GM21737 (cell line): ENCODE data around the gene JMJD8.

Experiments
- ATAC-seq: cut with Tn5 transposase; IDR thresholded peaks from one replicate; pipeline ENCODE4 v1.9.1; 2021; ENCODE audit warnings: mild to moderate bottlenecking, moderate library complexity; ENCODE audit not compliant: unreplicated experiment

JMJD8 gene

DNA sequence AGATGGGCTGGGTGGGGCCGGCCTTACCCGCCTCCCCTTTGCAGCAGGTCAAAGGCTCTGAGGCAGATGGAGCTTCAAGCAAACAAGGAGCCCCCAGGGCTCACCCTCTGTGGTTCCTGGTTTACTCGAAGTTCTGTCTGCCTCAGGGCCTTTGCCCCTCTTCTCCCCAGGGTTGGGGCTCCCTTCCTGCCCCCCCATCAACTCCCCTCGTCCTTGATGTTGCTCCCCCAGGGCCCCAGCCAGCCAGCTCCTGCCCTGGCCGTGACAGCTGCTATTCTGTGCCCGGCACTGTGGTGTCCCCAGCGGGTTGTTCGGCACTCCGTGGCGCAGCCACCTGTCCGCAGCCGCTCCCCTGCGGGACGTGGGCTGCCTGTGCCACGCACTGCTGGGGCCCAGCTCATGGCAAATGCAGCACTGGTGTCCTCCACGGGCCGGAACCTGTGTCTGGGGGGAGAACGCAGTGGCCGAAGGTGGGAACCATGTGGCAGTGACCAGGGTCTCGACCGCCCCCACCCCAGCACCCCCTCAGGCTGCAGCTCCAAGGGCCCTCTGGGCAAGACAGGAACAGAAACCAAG lies 26.5 kb upstream of the JMJD8 start:
- ATAC-seq, result no peak

DNA sequence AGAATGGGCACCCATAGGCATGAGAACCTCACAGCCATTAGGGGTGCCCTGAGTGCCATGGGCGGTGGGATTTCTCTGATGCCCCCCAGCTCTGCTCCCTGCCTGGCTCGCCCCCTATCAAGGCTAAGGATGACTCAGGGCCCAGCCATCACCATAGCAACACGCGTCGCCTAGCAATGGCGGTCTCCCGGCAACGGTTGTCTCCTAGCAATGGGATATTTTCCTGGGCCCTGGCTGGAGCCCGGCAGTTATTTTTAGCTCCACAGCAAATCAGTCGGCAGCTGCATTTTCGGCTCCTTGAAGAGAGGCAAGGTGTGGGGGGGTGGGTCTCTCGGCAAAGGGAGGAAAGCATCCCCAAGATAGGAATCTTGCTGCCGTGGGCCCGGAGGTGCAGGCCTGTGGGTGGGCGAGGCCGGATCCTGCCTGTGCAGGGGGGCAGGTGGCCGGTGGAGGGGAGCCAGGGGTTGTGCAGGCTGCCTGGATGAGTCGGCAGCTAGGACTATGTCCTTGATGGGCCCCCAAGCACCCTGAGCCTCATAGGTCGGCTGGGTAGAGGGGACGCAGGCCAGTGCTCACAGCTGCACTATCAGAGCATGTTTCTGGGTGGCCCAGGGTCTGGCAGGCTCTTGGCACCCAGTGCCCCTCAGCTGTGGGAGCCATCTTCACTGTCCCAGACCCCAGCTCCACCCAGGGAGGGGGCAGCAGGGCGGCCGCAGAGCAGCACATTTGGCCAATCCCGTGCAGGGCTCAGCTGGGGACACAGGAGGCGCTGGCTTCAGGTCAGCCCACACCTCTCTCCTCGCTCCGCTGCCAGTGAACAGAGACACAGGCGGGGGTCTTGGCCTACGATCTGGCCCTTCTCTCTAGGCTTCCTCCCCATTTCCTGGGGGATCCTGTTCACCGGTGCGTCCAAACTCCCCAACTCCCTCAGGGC lies 25.7 kb upstream of the JMJD8 start:
- ATAC-seq, result no peak

DNA sequence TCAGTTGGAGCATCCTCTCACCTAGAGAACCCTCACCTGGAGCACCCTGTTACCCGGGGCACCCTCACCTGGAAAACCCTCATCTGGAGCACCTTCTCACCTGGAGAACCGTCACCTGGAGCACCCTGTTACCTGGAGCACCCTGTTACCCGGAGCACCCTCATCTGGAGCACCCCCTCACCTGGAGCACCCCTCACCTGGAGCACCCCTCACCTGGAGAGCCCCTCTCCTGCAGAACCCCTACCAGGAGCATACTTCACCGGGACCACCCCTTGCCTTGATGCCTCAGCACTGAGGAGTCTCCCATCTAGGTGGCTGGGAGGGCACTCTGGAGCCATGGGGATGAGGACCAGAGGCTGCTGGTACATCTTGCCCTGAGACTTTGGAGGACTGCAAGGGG lies 24.8 kb upstream of the JMJD8 start:
- ATAC-seq, result no peak

DNA sequence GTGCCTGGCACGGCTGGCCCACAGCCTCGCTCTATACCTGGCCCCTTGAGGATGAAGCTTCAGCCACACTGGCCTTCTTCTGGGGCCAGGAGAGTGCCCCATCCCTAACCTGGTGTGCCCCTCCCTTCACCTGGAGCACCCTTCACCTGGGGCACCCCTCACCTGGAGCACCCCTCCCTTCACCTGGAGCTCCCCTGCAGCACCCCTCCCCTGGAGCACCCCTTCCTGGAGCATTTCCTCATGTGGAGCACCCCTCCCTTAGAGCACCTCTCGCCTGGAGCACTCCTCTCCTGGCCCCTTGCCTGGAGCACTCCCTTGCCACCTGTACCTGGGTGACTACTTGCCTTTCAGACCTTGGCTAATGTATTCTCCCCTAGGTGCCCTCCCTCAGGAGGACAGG lies 23.9 kb upstream of the JMJD8 start:
- no peak for ATAC-seq

DNA sequence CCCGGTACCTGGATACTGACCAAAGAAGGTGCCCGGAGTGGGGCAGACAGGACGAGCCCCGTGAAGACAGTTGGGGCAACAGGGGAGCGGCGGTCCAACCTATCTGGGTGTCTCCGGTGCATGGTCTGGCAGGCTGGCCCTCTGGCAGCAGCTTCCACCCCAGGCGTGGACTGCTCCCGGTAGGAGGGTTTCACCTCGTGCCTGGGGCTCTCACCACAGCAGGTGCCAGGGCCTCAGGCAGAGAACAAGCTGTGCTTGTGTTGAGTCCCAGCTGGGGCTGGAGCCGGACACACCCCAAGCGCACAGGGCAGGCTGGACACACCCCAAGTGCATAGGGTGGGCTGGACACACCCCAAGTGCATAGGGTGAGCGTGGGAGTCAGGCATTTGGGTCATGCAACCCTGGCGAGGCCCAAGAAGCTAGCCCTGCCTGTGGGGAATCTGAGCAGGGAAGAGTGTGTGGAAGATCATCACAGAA lies 23.0 kb upstream of the JMJD8 start:
- no peak for ATAC-seq

DNA sequence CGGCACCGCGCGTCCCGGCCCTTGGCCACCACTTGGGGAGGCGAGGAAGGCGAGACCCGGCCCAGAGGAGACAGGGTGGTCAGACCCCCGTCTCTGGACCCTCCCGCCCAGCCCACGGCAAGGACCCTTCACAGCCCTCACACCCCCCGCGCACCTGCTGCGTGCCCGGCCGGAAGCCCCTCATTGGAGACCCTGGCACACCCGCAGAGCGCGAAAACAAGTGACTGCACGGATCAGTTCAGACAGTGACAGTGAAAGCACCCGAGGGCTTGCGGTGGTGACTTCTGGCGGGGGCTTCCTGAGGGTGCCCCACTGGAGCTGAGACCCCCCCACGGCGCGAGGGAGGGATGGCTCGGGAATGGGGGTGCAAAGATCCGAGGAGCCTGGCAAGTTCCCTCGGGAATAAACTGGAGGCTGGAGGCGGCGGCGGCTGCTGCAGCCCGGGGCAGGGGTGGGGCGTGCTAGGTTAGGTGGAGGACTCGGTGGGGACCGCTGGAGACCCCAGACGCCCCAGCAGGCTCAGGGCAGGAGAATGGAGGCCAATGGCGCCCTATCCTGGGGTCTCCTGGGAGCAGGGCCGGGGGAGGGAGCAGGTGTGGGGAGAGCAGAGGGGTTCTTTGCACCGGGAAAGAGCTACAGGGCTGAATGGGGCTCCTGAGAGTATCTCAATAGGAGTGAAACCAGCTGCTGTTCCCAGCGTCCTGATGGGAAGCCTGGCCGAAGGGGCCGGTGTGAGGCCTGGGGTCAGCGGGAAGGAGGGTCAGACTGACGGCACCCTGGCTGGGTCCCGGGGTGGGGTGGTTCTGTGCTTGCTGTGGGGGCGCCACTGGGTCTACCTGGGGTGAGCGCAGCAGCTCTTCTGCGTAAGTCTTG lies 22.3 kb upstream of the JMJD8 start:
- ATAC-seq, result no peak

DNA sequence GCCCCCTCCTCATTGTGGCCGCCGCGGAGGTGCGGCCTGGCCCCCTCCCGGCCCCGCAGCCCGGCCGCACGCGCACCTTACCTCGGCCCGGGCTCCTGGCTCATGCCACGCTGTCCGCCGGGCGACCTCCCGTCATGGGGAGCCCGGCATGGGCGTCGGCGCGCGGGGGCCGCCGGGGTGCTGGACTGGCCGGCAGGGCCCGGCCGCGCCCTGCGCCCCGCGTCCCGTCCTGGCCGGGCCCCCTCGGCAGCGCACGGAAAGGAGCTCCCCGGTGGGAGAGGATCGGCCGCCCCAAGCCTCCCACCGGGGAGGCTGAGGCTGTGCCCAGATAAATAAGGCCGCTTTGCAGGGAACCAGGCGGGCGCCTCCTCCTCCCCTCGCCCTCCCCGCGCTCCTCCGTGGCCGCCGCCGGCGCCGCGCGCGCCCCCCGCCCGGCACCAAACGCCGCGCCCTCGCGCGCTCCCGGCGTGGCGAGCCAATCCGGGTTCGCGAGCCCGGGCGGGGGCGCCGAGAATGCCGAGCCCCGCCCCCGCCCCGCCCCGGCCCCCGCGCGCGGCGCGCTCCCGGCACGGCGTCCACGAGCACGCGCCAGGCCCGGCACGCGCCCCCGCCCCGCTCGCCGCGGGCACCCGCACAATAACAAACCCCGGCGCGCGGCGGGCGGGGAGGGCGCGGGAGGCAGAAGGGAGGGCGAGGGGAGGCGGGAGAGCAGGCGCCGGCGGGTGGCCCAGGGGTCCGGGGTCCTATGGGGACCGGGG lies 21.5 kb upstream of the JMJD8 start, which contains the start of gene FBXL16:
TSS of gene FBXL16 (minus strand) at position 371 of the 758 bp plus-strand sequence. CDS start 8,396 bp downstream, outside the sequence.
- no peak for ATAC-seq

DNA sequence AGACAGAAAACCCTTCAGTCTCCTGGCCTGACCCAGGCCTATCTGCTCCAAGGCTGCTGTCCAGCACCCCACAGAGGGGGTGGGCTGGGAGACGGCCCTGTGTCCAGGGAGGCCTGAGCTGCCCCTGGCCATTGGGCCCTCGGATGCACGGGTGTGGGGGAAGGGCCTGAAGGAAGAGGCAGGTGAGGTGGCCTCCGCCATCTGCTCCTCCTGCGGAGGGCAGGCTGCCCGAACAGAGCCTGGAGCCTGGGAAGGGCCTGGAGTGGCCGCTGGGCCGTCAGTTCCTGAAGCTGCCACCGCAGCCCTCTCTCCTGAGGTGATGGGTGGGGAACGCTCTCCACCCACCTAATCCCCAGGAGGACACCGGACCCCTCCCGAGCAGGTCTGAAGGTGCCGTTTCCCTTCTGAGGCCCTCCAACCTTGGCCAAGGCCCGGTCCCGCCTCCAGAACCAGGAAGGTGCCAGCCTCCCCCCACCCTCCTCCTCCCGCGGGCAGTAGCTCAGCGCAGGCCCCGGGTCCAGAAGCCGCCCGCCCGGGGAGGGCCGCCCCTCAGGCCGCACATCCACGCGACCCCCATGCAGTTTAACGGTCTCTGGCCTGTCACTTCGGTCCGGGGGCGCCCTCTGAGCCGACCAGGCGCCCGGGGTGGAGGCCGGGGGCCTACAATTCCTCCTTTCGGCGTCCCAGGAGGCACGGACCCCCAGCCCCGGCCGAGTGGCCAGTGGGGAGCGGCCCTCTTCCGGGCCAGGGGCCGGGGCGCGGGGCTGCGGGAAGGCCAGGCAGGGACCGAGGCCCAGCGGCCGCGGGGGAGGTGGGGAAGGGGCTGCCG lies 20.6 kb upstream of the JMJD8 start:
- no peak for ATAC-seq

DNA sequence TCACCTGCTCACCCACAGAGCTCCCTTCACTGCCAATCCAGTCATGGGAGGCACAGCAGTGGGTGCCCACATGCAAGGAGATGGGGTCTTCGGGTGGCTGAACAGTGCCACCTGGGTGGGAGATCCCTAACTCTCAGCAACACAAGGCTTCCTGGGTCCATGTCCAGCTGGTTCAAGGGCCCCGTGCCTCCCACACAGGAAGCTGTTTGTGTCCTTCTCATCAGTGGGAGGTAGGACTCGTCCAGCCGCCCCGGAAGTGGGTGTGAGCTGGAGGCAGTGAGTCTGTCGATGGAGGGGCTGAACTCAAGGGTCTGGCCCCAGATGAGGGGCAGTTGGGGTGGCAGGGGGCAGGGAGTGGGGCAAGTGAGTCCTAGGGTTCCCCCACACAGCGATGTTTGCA lies 19.9 kb upstream of the JMJD8 start:
- ATAC-seq, result no peak

DNA sequence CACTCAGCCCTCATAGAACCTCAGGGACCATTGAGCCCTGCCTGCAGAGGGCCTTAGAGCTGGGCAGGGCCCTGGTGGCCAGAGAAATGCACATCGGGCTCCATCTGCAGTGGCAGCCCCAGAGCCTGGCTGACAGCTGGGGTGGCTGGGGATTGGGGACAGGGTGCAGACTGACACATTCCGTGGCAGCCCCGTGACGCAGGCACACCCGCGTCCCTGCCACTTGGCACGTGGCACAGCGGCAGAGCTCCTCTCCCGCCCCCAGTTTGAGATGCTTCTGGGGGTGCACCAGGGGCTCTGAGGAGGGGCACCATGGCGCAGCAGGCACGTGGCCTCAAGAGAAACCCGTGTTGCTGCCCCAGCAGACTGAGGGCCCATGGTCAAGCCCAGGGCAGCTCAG lies 19.3 kb upstream of the JMJD8 start:
- no peak for ATAC-seq

DNA sequence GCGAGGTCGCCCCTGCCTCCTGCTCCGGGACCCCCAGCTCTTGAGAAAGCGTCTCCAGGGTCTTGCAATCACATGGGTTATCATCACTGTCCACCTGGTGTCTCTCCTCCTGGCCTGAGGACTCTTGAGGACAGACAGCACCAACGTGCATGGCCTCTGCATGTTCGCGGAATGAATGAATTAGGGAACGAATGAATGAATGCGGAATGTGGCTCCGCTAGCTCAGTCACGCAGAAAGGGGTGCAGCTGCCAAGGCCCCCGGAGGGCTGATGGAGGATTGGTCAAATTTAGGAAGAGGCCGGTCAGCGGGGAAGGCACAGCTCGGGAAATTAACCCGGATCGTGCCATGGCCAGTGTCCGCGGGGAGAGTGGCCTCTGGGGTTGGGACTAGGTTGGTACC lies 18.2 kb upstream of the JMJD8 start:
- no peak for ATAC-seq

DNA sequence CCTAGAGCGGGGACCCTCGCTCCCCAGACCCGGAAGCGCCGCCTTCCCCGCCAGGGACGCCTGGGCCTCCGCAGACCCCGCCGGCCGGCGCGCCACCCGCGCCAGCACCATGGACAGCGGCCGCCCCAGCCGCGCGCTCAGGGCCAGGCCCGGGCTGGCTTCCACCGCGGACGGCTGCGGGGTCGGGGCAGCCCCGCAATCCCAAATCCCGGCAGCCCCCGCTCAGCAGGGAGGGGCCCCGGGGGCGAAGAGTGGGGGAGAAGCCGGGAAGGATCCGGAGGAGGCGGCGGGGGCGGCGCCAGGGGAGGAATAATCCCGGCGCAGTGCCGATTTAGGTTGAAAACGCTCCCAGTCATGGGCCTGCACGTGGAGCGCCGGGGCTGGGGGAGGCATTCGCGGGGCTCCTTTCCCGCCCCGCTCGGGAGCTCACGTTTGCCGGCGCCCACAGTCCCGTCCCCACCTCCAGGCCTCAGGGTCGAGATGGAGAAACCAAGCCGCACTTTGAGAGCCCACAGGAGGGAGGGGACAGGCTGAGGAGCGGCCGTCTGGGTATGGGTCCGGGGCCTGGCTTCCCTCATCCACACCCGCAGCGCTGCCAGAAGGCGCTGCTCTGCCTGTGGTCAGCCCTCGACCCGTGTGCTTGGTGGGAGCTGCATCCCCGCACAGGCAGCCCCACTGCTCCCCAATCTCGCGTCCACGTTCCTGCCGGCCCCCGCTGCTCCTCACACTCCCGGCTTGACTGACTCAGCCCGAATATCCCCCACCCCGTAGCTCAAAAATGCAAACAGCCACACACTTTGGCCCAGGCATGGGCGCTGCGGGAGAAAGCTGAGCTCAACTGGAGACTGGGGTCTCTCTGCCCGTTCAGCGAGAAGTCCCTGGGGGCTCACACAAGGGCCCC lies 16.8 kb upstream of the JMJD8 start:
- no peak for ATAC-seq

DNA sequence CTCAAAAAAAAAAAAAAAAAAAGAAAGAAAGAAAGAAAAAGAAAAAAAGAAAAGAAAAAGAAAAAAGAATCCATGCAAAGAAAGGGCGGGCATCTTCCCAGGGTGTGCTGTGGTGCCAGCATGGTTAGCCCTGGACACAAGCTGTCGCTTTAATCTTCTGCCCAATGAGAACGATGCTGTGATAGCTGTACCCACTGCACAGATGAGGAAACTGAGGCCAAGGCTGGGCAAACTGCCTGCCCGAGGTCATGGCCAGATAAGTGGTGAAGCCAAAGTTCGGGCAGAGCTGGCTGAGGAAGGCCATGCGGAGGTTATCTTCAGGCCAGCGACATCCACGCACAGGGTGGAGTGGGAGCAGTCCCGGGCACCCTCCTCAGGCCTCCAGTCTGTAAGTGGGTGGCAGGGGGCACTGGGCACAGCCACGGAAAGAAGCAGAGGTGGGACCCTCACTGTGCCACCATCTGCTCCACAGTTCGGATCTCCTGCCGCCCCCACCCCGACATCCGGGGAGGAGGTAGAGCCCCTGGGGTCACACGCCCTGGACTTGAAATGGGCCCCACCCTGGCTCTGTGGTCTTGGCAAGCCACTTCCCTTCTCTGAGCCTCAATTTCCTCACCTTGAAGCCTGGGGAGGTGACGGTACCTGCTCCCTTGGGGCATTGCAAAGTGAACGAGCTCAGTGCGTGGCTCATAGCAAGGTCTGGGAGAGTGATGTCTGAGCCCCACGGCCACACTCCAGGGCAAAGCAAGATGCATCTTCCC lies 15.0 kb upstream of the JMJD8 start:
- ATAC-seq, result no peak

DNA sequence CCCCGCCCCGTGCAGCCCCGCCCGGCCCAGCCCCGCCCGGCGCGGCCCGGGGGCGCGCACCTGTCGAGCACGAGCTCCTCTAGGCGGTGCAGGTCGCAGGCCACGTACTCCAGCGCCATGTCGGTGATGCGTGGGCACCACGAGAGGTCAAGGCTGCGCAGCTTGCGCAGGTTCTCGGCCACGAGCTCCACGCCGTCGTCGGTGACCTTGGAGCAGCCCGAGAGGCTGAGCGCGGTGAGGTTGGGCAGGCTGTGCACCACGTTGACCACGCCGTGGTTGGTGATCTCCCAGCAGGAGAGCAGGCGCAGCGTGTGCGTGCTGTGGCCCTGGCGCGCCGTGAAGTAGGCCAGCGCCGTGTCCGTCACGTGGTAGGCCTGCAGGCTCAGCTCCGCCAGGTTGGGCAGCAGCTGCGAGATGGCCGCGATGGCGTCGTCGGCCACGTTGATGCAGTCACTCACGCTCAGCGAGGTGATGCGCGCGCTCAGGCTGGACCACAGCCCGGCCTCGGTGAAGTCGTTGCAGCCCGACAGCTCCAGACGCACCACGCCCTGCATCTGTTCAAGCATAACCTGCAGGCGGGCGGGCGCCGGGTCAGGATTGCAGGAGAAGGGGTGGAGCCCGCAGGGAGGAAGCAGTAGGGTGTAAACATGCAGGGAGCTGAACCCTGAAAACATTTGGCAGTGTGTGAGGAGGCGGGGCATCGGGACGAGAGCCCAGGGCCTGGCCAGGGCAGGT lies 11.4 kb upstream of the JMJD8 start:
- no peak for ATAC-seq

DNA sequence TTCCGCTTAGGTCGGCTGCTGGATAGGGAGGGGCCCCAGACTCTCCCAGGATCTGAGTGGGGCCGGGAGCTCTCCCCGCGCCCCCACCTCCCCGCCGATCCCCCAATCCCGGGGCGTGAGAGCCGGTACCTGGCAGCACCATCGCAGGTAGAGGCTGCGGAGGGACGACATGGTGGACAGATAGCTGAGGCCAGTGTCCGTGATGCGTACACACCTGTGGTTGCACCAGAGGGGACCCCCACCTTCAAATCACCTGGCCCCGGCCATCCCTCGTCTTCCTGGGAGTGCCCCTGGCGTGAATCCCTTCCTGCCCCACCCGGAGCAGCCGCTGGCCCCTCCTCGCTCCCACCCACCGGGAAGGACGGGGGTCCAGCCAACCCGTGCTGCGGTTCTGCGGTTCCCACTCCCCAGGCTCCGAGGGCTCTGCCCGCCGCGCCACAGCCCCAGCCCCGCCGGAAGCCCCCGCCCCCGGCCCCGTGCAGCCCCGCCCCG lies 10.8 kb upstream of the JMJD8 start:
- ATAC-seq, result no peak

DNA sequence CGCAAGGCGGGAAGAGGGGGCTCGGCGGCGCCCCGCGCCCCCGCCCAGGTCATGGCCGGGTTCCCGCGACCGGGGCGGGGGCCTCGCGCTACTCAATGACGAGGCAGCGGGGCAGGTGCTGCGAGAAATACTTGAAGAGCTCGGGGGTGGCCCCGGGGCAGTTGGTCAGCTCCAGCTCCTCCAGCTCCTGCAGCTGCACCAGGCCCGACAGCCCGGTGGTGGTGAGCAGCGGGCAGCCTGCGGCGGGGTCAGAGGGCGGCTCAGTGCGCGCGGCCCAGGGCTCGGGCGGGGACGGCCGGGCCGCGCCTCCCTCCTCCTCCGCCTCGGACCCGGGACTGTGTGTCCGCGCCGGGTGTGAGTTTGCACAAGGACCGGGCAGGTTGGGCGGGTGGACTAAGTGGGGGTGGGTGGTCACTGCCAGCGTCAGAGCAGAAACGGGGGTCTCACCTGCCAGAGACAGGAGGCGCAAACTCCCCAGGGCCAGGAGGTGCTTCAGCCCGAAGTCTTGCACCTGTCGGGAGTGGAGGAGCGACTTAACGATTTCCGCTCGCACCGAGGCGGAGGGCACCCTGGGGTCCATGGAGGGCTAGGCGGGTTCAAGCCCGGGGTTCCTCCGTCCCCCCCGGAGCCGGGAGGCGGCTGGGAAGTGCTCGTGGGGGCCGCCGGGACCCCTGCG lies 10.2 kb upstream of the JMJD8 start:
- no peak for ATAC-seq

DNA sequence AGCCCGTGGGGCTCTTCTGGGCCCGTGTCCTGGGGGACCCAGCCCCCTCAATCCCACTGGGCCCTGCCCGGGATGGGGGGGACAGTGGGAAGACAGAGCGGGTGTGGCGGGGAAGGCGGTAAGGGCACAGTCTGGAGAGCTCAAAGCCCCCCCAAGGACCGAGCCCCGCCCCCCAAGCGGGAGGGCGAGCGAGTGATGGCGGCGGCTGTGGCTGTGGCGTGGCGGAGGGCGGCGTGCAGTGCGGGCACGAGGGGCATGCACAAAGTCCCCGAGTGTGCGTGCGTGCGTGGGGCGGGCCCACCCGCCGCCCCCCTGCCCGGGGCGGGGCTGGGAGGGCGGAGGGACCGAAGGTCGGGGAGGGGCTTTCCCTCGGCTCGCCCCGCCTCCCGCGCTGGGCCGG lies 9.6 kb upstream of the JMJD8 start:
- no peak for ATAC-seq
